Stimulated activated CD4-positive, alpha-beta T cell treated with anti-CD3 and anti-CD28 coated beads, Interleukin-1b, Interleukin-23, amount 100 ng/mL, for 24 hours (primary cell): ENCODE results near the gene TRIM4.

Experiments used
- DNase-seq, 4 experiments: peaks; one replicate each; pipeline ENCODE4 v3.0.0-alpha.2; 2020; ENCODE audit warnings: low read depth in 4 of 4, low spot score in 1 of 4

Gene TRIM4

GRCh38 chr7:99848420-99849216 is 70.7 kb downstream of the TRIM4 start:
- no peak for DNase-seq

- no peak for DNase-seq
Measured at GRCh38 chr7:99844328-99844727, 75.0 kb downstream of the TRIM4 start.

GRCh38 chr7:99843808-99844207 is 75.5 kb downstream of the TRIM4 start:
- DNase-seq = no peak

GRCh38 chr7:99842926-99843325 is 76.4 kb downstream of the TRIM4 start:
- DNase-seq = no peak
